Peyer's patch (tissue), 4 donors: ENCODE measurements around the gene EBNA1BP2.

Source experiments
- CTCF ChIP-seq, 6 experiments: fragments of 450-650 bp in 4 of 6; fragments of 200-600 bp in 2 of 6; sonication (generic) in 1 of 6; IDR thresholded peaks; one replicate each; pipeline ENCODE4 v1.5.1; 2017 to 2019; ENCODE audit warnings: antibody characterized with exemption in 6 of 6, mild to moderate bottlenecking in 3 of 6, moderate library complexity in 1 of 6
- POLR2A ChIP-seq, 2 donors: fragments of 450-650 bp; IDR thresholded peaks; one replicate each; pipeline ENCODE4 v1.5.1; 2017; ENCODE audit warnings: antibody characterized with exemption in 2 of 2, mild to moderate bottlenecking in 2 of 2, moderate library complexity in 2 of 2

GRCh38 chr1:43204394-43204793, 32.3 kb upstream of the EBNA1BP2 start:
- TF ChIP-seq POLR2A (IDR thresholded peaks at IDR 0.05), result no peak
- TF ChIP-seq CTCF (IDR thresholded peaks at IDR 0.05), result no peak
